ENCODE data around the gene GRPEL1.

Gene GRPEL1

DNA sequence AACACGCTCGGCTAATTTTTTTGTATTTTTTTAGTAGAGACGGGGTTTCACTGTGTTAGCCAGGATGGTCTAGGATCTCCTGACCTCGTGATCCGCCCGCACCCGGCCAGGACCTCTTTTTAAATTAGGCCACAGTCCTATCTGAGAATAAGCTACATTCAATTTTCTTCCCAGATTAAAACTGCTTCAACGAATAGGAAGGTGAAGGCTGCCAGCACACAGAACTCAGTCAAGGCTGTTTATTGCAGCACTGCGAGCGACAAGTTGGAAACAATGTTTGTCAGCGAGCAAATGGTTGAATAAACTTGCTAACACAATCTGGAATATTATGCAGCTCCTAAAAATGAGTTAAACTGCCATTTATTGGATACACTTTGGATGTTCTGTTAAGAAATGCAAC is 1.9 kb downstream of the GRPEL1 start:
- no peak for DNase-seq (ENCODE audit: low spot score)

DNA sequence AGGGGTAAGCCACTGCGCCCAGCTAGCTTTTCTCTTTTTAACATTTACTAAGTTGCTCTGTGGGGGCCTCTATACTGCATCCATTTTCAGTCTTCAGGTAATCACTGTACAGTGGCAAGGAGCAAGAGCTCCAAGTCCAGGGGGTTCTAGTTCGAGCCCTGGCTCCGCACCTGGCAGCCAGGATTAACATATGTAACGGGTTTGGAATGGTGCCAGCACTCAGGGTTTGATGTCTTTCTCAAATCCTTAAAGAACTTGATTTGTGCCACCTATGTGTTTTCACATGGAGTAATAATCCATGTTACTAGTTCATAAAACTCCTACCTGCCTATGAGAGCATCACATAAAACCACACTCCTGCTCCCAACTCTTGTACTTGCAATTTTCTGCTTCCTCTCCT is 4.5 kb downstream of the GRPEL1 start:
- DNase-seq (ENCODE audit: low spot score): no peak

DNA sequence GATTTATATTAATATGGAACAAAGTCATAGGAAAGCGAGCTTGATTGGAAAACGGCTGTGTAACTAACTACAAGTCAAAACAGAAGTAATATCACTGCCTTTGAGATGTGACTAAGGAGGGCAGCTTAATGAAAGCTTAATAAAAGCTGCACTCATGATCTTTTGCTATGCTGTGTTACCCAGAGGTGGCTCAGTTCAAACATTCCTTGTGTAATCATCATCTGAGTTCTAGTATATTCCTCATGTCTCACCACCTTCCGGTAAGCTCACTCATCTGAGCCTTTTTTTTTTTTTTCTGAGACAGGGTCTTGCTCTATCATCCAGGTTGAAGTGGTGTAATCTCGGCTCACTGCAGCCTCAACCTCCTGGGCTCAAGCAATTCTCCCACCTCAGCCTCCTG is 5.0 kb downstream of the GRPEL1 start:
- no peak for DNase-seq (ENCODE audit: low spot score)

DNA sequence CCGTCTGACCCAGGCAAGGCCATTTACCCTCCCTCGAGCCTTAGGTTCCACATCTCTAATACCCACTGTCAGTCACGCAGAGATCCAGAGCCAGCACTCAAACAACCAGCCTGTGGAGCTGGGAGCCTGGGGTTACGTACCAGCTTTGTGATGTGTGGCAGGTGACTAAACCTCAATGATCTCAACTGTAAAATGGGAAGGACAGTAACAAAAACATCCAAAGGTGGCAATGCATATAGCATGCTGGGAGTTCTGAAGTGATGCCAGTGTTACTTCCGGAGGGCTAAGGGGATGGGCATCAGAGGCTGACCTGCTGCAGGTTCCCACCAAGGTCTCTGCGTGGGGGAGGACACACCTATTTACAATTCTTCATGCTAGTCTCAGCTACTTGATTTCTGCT is 6.0 kb downstream of the GRPEL1 start:
- DNase-seq (ENCODE audit: low spot score): no peak

DNA sequence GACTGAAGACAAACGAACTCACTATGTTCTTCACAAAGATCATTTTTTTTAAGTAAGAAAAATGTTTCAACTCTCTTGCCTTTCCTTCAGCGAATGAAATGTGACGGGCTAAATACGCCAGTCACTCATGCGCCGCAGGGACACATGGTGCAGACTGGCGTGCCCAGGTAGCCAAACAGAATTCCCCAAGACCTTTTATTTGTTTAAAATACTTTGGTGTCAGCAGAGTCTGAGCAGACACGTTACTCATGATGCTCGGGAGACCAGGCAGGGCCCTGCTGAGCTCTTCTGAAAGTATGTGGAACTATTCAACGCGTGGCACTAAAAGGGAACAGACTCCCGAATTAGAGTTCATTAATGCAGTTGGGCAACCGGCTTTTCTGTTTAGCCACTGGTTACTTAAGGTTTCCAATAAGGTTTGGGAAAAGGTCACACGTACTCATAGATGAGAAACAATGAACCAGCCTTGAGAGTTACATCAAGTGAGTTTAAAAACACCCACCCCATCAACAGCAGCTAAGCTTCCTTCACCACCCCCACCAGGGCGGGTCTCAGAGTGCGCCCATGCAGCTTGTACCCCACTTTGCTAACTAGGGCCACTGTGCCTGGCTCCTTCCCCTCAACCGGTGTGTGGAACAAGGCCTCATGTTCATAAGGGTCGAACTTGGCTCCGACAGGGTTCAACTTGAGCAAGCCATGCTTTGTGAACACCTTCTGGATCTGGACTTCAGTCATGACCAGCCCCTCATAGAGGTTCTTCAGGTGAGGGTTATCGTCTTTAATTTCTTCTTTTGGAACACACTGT is 7.3 kb downstream of the GRPEL1 start:
- no peak for DNase-seq (ENCODE audit: low spot score)

DNA sequence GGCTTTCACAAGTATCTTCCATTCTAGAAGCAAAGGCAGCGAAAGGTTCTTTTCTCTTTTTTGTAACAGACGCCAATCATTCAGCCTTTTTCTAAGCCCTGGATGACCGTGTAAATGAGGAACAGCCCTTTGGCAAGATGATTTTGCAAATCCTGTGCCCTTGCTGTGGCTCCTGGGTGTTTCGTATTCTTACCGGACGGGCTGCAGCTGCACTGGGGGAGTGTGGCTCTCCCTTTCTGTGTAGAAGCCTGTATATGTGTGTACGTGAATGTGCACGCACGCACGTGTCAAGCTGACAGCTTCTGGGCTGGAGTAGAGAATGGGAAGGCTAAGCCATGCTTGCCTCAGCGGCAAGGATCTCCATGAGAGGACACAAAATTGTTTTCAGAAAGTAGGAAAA is 8.2 kb downstream of the GRPEL1 start:
- no peak for DNase-seq (ENCODE audit: low spot score)

DNA sequence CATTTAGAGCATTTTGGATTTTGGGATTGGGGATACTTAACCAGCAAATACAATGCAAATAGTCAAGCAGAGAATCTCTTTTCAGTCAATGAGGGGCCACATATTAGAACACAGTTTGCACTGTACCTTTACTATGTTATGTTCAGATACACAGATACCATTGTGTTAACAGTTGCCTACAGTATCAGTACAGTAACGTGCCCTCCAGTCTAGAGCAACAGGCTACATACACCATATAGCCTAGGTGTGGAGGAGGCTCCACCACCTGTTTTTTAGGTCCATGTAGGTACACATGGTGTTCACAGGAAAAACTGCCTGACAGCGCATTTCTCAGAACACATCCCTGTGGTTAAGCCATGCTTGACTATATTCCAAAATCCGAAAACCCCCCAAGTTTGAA is 9.1 kb downstream of the GRPEL1 start:
- no peak for DNase-seq (ENCODE audit: low spot score)

DNA sequence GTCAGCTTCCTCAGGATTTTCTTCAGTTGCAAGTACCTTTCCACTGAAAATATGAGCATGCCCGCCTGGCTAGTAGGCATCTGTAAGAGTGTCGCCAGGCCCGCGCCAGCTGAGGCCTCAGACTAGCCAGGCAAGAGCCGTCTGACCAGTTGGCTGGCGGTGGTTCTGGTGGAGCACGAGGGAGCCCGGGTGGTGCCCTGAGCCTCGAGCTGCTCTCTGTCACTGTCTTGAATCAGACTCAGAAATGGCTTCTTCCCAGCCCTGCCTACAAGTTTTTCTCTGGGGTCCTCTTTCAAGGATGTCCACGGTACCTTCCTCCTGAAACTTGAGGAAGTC is 11.9 kb downstream of the GRPEL1 start:
- no peak for DNase-seq (ENCODE audit: low spot score)

DNA sequence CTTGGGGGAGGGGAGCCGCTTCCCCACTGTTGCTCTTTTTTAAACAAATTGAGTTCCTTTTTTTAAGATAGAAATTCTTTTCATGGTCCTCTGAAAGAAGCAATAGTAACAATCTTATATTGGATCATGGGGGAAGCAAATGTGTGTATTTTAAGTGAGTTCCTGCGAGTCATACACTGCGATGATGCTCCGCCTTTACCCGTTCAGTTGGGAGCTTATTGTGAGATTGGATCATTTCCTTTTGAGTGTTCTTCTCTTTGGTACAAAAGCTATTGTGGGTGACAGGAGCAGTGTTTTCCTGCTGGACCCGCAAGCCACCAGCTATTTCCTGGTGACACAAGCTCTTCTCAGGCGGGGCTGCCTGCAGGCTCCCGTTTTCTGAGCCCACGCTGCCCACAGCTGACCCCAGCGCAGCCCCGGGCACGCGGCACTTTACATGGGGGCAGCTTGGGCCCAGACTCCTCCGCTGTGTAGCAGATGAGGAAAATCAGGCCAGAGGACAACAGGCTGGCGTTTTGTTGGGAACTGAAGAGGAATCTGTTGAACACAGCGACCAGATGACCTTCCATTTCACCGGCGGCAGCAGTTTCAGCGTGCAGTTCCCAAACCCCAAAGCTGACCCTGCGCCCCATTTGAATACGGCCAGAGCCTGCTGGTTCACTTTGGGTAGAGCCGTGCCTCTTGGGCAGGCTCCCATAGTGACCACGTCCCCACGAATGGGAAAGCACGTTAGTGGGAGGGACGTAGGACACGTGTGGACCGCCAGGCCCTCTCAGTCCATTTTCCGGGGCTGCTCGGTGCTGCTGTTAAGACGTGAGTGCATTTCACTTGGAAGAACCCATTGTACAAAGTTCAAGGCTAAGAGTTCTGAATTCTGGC is 12.5 kb downstream of the GRPEL1 start:
- no peak for DNase-seq (ENCODE audit: low spot score)

DNA sequence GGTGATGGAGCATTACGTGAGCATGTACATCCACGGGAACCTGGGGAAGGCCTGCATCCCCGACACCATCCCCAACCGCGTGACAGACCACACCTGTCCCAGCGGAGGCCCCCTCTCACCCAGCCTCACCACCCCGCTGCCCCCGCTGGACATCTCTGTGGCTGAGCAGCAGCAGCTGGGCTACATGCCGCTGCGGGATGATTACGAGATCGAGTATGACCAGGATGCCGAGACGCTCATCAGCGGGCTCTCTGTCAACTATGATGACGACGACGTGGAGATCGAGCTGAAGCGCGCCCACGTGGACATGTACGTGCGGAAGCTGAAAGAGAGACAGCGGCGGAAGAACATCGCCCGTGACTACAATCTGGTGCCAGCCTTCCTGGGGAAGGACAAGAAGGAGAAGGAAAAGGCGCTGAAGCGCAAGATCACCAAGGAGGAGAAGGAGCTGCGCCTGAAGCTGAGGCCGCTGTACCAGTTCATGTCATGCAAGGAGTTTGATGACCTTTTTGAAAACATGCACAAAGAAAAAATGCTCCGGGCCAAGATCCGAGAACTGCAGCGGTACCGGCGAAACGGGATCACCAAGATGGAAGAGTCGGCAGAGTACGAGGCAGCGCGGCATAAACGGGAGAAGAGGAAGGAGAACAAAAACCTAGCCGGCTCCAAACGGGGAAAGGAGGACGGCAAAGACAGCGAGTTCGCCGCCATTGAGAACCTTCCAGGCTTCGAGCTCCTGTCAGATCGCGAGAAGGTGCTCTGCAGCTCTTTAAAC is 13.6 kb downstream of the GRPEL1 start:
- DNase-seq (ENCODE audit: low spot score): no peak

DNA sequence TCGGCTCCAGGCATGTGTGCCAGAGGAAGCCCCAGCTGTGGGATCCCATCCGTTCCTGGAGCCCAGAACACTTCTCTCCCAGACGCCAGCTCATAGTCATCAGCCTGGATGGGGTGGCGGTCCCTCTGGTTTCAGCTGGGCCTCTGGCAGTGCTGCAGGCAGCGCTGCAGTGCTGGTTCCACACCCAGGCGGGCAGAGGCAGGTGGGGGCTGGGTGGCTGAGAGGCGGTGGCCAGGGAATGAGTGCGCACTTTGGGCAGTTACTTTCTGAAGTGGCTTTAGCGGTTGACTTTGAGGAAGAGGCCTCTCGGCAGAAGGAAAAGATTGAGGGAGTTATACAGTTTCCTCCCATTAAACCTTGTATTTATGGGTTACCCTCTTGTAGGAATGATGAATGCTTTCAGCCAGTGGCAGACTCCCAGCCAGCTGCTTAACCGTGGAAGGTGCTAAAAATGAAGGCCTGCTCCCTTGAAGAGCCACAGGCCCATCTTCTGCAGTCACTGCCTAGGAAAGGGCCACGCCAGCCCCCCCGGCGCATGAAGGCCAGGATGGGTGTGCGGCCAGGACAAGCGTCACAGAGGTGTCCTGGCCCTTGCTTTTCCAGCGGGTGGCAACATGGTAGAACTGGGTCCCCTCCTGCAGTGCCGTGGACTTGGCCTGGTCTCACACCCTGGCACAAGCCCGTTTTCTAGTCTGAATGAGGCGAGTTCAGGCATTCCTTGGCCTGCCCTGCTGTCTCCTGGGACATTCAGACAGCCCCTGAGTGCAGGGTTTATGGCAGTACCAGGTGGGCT is 14.7 kb downstream of the GRPEL1 start:
- DNase-seq (ENCODE audit: low spot score): peak; percentile 64

DNA sequence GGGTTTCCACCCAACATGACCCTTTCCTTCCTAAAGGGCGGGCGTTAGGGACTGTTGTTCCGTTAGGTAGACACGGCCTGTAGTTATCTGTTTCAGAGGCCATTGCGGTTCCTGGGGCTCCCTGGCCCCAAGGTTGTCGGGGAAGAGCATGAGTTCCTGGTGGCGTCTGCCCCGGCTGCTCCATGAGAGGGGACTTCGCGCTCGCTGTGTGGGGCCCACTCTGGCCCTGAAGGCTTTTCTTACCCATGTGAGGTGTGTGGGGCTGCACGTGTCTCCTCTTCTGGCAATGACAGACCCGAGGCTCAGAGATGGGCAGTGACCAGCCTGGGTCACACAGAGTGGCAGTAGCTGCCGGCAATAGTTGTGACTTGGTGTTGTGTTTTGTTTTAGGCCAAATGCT is 15.6 kb downstream of the GRPEL1 start:
- no peak for DNase-seq (ENCODE audit: low spot score)

DNA sequence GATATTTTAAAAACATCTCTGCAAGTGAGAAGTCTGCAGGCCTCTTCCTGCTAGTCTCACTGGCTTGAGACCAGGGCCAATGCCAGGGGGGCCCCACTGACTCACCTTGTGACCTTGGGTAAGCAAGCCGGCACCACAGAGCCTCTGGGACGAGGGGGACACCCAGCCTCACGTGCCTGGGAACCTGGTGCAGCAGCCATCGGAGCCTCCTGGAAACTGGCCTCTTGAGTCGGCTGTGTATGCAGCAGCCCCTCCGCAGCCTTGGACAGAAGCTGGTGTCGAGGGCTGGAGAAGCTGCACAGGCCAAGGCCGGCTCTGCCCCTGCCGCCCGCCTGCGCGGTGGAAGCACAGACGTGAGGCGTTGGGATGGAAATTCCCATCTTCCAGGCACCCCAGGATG is 16.0 kb downstream of the GRPEL1 start:
- no peak for DNase-seq (ENCODE audit: low spot score)

DNA sequence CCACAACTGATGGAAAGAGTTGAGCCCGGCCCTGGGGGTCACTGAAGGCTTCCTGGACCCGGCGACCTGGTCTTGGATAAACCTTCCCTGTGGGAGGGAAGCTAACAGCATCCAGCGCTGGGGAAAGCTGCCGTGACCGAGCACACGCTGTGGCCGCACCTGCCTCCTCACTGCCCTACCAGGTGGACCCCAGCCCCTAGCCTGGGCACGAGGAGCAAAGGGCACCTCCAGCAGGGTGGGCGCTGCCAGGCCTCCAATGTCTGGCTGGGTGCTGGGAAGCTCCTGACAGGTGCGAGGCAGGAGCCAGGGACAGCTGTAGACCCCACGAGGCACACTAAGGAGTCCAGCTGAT is 16.7 kb downstream of the GRPEL1 start:
- no peak for DNase-seq (ENCODE audit: low spot score)

DNA sequence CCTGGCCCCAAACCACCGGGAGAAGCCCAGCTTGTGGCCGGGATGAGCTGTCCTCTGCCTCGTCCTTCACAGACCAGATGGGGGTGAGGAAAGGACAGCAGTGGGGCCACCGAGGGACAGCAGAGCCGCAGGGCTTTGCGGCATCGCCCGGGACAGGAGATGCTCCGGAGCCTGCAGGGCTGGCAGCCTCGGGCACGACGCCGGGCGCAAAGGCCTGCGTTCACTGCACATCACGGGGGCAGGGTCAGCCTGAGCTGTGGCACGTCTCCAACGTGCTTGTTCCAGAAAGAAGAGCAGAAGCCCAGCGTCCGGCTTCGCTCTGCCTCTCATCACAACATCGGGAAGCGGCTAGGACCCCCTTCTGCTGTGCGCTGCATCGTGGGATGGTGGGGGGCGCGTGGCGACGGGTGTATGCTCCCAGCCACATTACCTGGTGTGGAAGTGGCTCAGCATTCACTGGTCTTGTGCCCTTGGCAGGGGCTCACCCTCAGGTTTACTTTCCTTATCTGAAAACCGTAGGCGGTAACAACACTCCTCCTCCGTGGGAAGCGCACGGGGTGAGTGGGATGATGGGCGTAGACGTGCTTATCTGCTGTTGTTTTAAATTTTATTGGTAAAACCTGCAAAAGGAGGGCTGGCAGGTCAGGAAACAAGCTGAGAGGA is 17.3 kb downstream of the GRPEL1 start:
- no peak for DNase-seq (ENCODE audit: low spot score)

DNA sequence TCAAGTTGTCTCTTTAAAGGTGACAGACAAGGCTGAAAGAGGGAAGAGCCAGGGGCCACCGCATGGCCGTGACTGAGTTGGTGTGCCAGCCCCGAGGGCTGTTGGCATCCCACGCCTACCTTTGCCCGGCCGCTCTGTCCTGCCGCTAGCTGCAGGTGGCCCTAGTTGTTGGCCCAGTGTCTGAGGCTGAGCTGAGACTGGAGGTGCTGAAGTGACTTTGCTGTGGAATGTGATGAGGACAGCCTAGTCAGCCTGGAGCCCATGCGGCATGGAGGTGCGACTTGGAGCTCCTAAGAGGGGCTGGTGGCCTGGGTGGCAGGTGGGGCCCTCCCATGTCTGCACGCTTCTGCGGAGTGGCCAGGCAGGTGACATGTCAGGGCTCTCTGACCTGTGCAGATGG is 18.1 kb downstream of the GRPEL1 start:
- DNase-seq (ENCODE audit: low spot score): no peak

DNA sequence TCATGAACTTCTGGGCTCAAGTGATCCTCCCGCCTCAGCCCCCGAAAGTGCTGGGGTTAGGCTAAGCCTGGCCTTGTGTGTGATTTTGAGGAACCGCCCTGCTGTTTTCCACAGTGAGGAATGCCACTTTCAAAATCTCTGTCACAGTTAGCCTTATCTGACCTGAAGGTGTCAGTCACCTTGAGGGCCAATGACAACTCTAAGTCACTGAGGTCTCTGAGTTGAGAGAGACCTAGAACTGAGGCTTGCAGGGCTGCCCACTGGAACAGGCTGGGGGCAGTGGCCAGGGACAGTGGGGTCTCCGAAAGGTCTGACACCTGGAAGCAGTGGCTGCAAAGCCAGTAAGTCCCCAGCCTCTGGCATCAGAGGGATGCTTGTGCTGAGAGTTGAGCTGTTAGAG is 18.6 kb downstream of the GRPEL1 start:
- no peak for DNase-seq (ENCODE audit: low spot score)

DNA sequence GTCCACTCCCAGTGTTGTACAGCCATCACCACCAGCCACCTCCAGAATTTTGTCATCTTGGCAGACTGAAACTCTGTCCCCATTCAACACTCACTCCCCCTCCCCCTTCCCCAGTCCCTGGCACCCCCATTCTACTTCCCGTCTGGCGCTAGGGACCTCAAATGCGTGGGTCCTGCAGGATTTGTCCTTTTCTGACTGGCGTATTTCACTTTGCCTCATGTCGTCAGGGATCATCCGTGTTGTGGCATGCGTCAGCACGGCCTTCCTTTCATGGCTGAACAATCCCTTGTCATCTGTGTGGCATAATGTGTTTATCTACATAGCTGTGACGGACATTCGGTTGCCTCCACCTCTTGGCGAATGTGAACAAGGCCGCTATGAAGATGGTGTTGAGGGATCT is 19.2 kb downstream of the GRPEL1 start:
- no peak for DNase-seq (ENCODE audit: low spot score)

DNA sequence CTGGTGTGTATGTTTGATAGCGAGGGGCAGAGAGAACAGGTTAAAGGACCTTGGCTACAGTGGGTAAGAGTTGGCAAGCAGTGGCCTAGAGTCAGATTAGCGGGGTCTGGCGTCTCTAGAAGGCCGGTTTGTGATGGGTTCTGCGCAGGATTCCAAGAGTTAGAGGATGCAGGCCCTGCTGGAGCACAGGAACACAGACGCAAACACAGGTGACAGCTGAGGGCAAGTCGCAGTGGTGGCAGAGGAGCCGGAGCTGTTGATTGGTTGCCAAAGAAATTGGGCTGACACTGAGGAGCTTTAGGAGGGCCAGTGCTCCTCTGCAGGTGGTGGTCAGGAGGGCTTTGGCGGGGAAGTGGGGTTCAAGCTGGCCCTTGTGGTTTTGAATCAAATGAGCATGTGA is 20.9 kb downstream of the GRPEL1 start:
- no peak for DNase-seq (ENCODE audit: low spot score)

DNA sequence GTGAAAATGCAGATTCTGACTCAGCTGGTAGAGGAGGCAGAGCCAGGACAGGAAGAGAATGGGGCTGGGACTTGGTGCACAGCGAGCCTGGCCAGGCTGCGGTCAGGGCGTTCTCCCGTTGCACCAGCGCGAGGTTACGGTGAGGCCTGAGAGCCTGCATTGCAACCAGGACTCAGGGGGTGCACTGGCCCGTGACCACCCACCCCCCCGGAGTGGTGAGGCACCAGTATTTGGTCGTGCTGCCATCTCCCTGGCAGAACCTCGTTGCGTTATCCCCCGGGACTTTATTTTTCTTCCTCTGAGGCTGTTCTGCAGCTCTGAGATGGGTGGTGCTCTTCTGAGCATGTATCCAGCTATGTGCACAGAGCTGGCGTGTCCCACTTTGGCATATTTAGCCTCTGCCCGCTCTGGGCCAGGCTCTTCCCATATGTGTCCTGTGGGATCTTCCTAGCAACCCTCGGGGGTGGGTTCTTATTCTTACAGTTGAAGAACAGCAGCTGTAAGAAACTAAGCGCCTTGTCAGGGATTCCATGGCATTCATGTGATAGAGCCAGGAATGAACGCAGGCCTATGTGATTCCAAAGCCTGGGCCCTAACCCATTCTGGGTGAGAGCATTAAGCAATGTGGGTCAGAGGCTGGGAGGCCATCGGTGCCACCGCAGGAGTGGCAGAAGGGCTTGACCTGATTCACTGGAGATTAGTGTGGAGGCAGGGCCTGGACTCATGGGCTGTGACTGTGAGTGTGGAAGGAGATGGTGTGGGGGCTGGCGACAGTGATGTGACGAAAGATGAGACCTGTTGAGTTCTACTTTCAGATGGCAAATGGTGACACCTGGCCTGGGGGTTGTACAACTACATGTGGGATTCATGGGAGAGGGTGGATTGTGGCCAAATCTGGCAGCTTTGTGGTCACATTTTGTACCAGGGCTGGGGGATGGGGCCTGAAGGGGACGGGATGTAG is 21.6 kb downstream of the GRPEL1 start:
- DNase-seq (ENCODE audit: low spot score): no peak
